Measurements from ENCODE around the gene BARX2. TPM values are rescaled to one million over a fixed set of nuclear protein-coding genes. Genes with fewer than 3 reads are reported as not detected.

Gene BARX2
- total and polyA plus RNA-seq, 11 donors, result 0.03 to 0.72 (median 0.12) TPM; not detected in 8

- TF ChIP-seq POLR2A (IDR thresholded peaks at IDR 0.05) (no peak), CTCF (IDR thresholded peaks at IDR 0.05) (no peak)
- no peak for ATAC-seq
- intact Hi-C loops (cut with DNase I), result no loop called here
- Histone ChIP-seq H3K4me1 (no peaks in the 10 kb centered on the region), H3K36me3 (no peaks in the 10 kb centered on the region), H3K27ac (no peak overlapping the region), H3K27me3 (peaks cover 0 to 5% (median 0%) of the 10 kb centered on the region in 9 donors), H3K4me3 (no peak overlapping the region), H3K9me3 (no peaks in the 10 kb centered on the region)
- WGBS, 4 donors, result 70 to 83% (median 73%) methylated on average over 15 to 17 of the region's 17 CpGs
- DNase-seq, result no peak
These were observed 80.4 kb downstream of the BARX2 start for GRCh38 chr11:129455756-129456655.

GRCh38 chr11:129457321-129457720 is 81.7 kb downstream of the BARX2 start:
- ATAC-seq (no peak), DNase-seq (no peak)
- Histone ChIP-seq H3K27ac (no peak overlapping the region), H3K4me1 (no peaks in the 10 kb centered on the region), H3K36me3 (no peaks in the 10 kb centered on the region), H3K27me3 (peaks cover 0 to 5% (median 0%) of the 10 kb centered on the region in 9 donors), H3K4me3 (no peak overlapping the region), H3K9me3 (no peaks in the 10 kb centered on the region)
- 56 to 62% (median 60%) methylated on average over 6 of the region's 6 CpGs for WGBS, 4 donors
- no peak for TF ChIP-seq POLR2A (IDR thresholded peaks at IDR 0.05)
- no peak for TF ChIP-seq CTCF (IDR thresholded peaks at IDR 0.05)
- intact Hi-C loops (cut with DNase I), result no loop called here

GRCh38 chr11:129458278-129458677 is 82.6 kb downstream of the BARX2 start:
- no peak for TF ChIP-seq CTCF (IDR thresholded peaks at IDR 0.05)
- no peak for TF ChIP-seq POLR2A (IDR thresholded peaks at IDR 0.05)
- no peak for DNase-seq
- intact Hi-C loops (cut with DNase I), result no loop called here
- H3K36me3 ChIP-seq, result no peaks in the 10 kb centered on the region
- no peak for ATAC-seq
- H3K4me1 ChIP-seq, result no peaks in the 10 kb centered on the region
- H3K27me3 ChIP-seq, result peaks cover 0 to 5% (median 0%) of the 10 kb centered on the region in 9 donors
- H3K4me3 ChIP-seq, result no peak overlapping the region
- WGBS, 4 donors, result 85 to 95% (median 90%) methylated on average over 3 of the region's 3 CpGs
- H3K27ac ChIP-seq, result no peak overlapping the region
- no peaks in the 10 kb centered on the region for H3K9me3 ChIP-seq

GRCh38 chr11:129458756-129459535 is 83.3 kb downstream of the BARX2 start:
- Histone ChIP-seq H3K36me3 (no peaks in the 10 kb centered on the region), H3K27me3 (peaks cover 0 to 5% (median 0%) of the 10 kb centered on the region in 9 donors), H3K9me3 (no peaks in the 10 kb centered on the region), H3K4me3 (no peak overlapping the region), H3K27ac (no peak overlapping the region), H3K4me1 (no peaks in the 10 kb centered on the region)
- WGBS, 4 donors, result 68 to 77% (median 69%) methylated on average over 12 to 13 of the region's 13 CpGs
- intact Hi-C loops (cut with DNase I), result no loop called here
- DNase-seq (no peak), ATAC-seq (no peak)
- TF ChIP-seq CTCF (IDR thresholded peaks at IDR 0.05) (no peak), POLR2A (IDR thresholded peaks at IDR 0.05) (no peak)

All from heart left ventricle (tissue), 16 donors.